8988T (cell line): ENCODE data around the gene PHC2.

Source experiments
- DNase-seq: peaks from one replicate; pipeline ENCODE4 v3.0.0; 2011

PHC2 gene

GRCh38 chr1:33430692-33431593 is at the start of gene PHC2:
PHC2 (minus strand) TSS chr1:33431095; CDS start chr1:33375539, 55,556 bp downstream.
- peak; percentile 80 for DNase-seq

- DNase-seq = no peak
Observed at GRCh38 chr1:33477451-33477850, 46.6 kb upstream of the PHC2 start.

- no peak for DNase-seq
Observed at GRCh38 chr1:33473900-33474299, 43.0 kb upstream of the PHC2 start.

- peak; percentile 51 for DNase-seq
Observed at GRCh38 chr1:33472269-33472980, 41.5 kb upstream of the PHC2 start, which contains the start of gene ZSCAN20. ZSCAN20 (plus strand) TSS chr1:33472645; CDS start chr1:33479289, 6,644 bp downstream.

- no peak for DNase-seq
Observed at GRCh38 chr1:33471416-33471815, 40.5 kb upstream of the PHC2 start.

GRCh38 chr1:33470495-33471012 is 39.7 kb upstream of the PHC2 start:
- DNase-seq = peak; percentile 30

- no peak for DNase-seq
Observed at GRCh38 chr1:33469691-33470090, 38.8 kb upstream of the PHC2 start.

- no peak for DNase-seq
Observed at GRCh38 chr1:33468967-33469366, 38.1 kb upstream of the PHC2 start.

- DNase-seq = no peak
Observed at GRCh38 chr1:33468531-33468930, 37.6 kb upstream of the PHC2 start.

GRCh38 chr1:33468011-33468410 is 37.1 kb upstream of the PHC2 start:
- no peak for DNase-seq

GRCh38 chr1:33466159-33466558 is 35.3 kb upstream of the PHC2 start:
- no peak for DNase-seq

GRCh38 chr1:33465316-33465715 is 34.4 kb upstream of the PHC2 start:
- DNase-seq = no peak

- DNase-seq = no peak
Observed at GRCh38 chr1:33464552-33464951, 33.7 kb upstream of the PHC2 start.

GRCh38 chr1:33462405-33463164 is 31.7 kb upstream of the PHC2 start:
- no peak for DNase-seq

GRCh38 chr1:33460947-33461629 is 30.2 kb upstream of the PHC2 start:
- no peak for DNase-seq

GRCh38 chr1:33460144-33460543 is 29.2 kb upstream of the PHC2 start:
- no peak for DNase-seq

GRCh38 chr1:33459691-33460090 is 28.8 kb upstream of the PHC2 start:
- DNase-seq = no peak

GRCh38 chr1:33456502-33456886 is 25.6 kb upstream of the PHC2 start:
- no peak for DNase-seq

- peak; percentile 37 for DNase-seq
Observed at GRCh38 chr1:33455539-33456501, 24.9 kb upstream of the PHC2 start.

GRCh38 chr1:33454646-33455282 is 23.9 kb upstream of the PHC2 start:
- no peak for DNase-seq

GRCh38 chr1:33446590-33446989 is 15.7 kb upstream of the PHC2 start:
- no peak for DNase-seq
